ENCODE results near the gene PPP2R5C. TPM values are rescaled to one million over a fixed set of nuclear protein-coding genes. Genes with fewer than 3 reads are reported as not detected.

PPP2R5C gene
- total RNA-seq, 1 experiment from 2014 or later = 89.9 TPM

GRCh38 chr14:101826351-101826750, 64.8 kb downstream of the PPP2R5C start (continued):
- TF ChIP-seq CBFB (CRISPR knock-in tag; IDR thresholded peaks at IDR 0.05; ENCODE audit: low read depth) (no peak), OVOL2 (CRISPR knock-in tag; IDR thresholded peaks at IDR 0.05; ENCODE audit: borderline replicate concordance) (no peak), ZNF263 (CRISPR knock-in tag; IDR thresholded peaks at IDR 0.05; ENCODE audit: low read depth) (no peak), ZNF425 (CRISPR knock-in tag; conservative IDR thresholded peaks at IDR 0.05) (no peak), FOXP4 (CRISPR knock-in tag; IDR thresholded peaks at IDR 0.05) (no peak)

- peaks cover 12% of the 10 kb centered on the region for H3K9me3 Mint-ChIP-seq
- H3K4me3 Mint-ChIP-seq = no peak overlapping the region
- POLR2A ChIA-PET = no interaction called here
- peaks cover 12% of the 10 kb centered on the region for H3K36me3 Mint-ChIP-seq
- no peak overlapping the region for H3K27ac Mint-ChIP-seq
- H3K27me3 Mint-ChIP-seq (ENCODE audit: low read depth) = no peaks in the 10 kb centered on the region
- ATAC-seq (no peak), DNase-seq (ENCODE audit: low spot score) (no peak)
- CTCF ChIA-PET = no interaction called here
- no peaks in the 10 kb centered on the region for H3K4me1 Mint-ChIP-seq
- no peak for TF ChIP-seq CTCF (IDR thresholded peaks at IDR 0.05)
- TF ChIP-seq TCF7 (CRISPR knock-in tag; IDR thresholded peaks at IDR 0.05; ENCODE audit: low read depth) = no peak
- no peak for TF ChIP-seq PREB (CRISPR knock-in tag; IDR thresholded peaks at IDR 0.05; ENCODE audit: borderline replicate concordance)
- no peak for TF ChIP-seq NFATC4 (CRISPR knock-in tag; IDR thresholded peaks at IDR 0.05)
- no peak for TF ChIP-seq CBFB (CRISPR knock-in tag; IDR thresholded peaks at IDR 0.05; ENCODE audit: low read depth)
- TF ChIP-seq E2F4 (CRISPR knock-in tag; IDR thresholded peaks at IDR 0.05; ENCODE audit: borderline replicate concordance, low read depth) = no peak
- TF ChIP-seq ZNF138 (CRISPR knock-in tag; conservative IDR thresholded peaks at IDR 0.05) = no peak
- no peak for TF ChIP-seq FOXJ3 (CRISPR knock-in tag; IDR thresholded peaks at IDR 0.05; ENCODE audit: borderline replicate concordance)
- no peak for TF ChIP-seq ZNF317 (CRISPR knock-in tag; IDR thresholded peaks at IDR 0.05; ENCODE audit: borderline replicate concordance, low read depth)
- TF ChIP-seq, protein P1, sequence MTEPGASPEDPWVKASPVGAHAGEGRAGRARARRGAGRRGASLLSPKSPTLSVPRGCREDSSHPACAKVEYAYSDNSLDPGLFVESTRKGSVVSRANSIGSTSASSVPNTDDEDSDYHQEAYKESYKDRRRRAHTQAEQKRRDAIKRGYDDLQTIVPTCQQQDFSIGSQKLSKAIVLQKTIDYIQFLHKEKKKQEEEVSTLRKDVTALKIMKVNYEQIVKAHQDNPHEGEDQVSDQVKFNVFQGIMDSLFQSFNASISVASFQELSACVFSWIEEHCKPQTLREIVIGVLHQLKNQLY (CRISPR knock-in tag; IDR thresholded peaks at IDR 0.05) = no peak
- TF ChIP-seq PRDM15 (CRISPR knock-in tag; IDR thresholded peaks at IDR 0.05) = no peak
- no peak for TF ChIP-seq ZBTB21 (CRISPR knock-in tag; IDR thresholded peaks at IDR 0.05; ENCODE audit: borderline replicate concordance)
- TF ChIP-seq ZMAT4 (CRISPR knock-in tag; IDR thresholded peaks at IDR 0.05) = no peak
- no peak for TF ChIP-seq SP1 (CRISPR knock-in tag; conservative IDR thresholded peaks at IDR 0.05)
- TF ChIP-seq GABPB1 (CRISPR knock-in tag; IDR thresholded peaks at IDR 0.05) = no peak
- TF ChIP-seq, protein P2, sequence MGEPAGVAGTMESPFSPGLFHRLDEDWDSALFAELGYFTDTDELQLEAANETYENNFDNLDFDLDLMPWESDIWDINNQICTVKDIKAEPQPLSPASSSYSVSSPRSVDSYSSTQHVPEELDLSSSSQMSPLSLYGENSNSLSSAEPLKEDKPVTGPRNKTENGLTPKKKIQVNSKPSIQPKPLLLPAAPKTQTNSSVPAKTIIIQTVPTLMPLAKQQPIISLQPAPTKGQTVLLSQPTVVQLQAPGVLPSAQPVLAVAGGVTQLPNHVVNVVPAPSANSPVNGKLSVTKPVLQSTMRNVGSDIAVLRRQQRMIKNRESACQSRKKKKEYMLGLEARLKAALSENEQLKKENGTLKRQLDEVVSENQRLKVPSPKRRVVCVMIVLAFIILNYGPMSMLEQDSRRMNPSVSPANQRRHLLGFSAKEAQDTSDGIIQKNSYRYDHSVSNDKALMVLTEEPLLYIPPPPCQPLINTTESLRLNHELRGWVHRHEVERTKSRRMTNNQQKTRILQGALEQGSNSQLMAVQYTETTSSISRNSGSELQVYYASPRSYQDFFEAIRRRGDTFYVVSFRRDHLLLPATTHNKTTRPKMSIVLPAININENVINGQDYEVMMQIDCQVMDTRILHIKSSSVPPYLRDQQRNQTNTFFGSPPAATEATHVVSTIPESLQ (CRISPR knock-in tag; IDR thresholded peaks at IDR 0.05) = no peak
- no peak for TF ChIP-seq ESRRA (CRISPR knock-in tag; IDR thresholded peaks at IDR 0.05; ENCODE audit: borderline replicate concordance)
Observed at GRCh38 chr14:101827286-101827685, 65.8 kb downstream of the PPP2R5C start.

Measured in WTC11 (cell line).